Lung (tissue), 12 donors: ENCODE results near the gene NR6A1. TPM values are rescaled to one million over a fixed set of nuclear protein-coding genes. Genes with fewer than 3 reads are reported as not detected.
"Not testable (repeated sequence)": the region's sequence is repeated elsewhere in the genome, so short reads cannot be mapped to it uniquely, and the experiment has no call there.

Source experiments
- ATAC-seq: fragments of 200-7000 bp; cut with Tn5 transposase; one replicate; pipeline ENCODE4 v1.9.1; 2020; ENCODE audit warnings: moderate number of reproducible peaks; ENCODE audit not compliant: insufficient read depth, low FRiP score
- DNase-seq, 3 donors: peaks; one replicate each; pipeline ENCODE4 v3.0.0-alpha.2; 2013 to 2017
- H3K27ac ChIP-seq, 2 donors: one replicate each; pipeline ENCODE4 v1.5.1; 2013; ENCODE audit warnings: mild to moderate bottlenecking in 2 of 2, moderate library complexity in 2 of 2, control low read depth in 1 of 2, inconsistent platforms in 1 of 2, low read depth in 1 of 2, low read length in 1 of 2
- H3K27me3 ChIP-seq, 3 donors: one replicate each; pipeline ENCODE4 v1.5.1; 2013; ENCODE audit warnings: low read length in 2 of 3; ENCODE audit not compliant: control insufficient read depth in 3 of 3, insufficient read depth in 3 of 3
- H3K36me3 ChIP-seq, 4 donors: one replicate each; pipeline ENCODE4 v1.5.1; 2013; ENCODE audit warnings: low read length in 4 of 4, mild to moderate bottlenecking in 1 of 4, moderate library complexity in 1 of 4; ENCODE audit not compliant: control insufficient read depth in 4 of 4, insufficient read depth in 4 of 4
- H3K4me1 ChIP-seq, 5 donors: one replicate each; pipeline ENCODE4 v1.5.1; 2013; ENCODE audit warnings: low read length in 5 of 5, mild to moderate bottlenecking in 2 of 5, moderate library complexity in 1 of 5; ENCODE audit not compliant: control insufficient read depth in 5 of 5, insufficient read depth in 5 of 5
- H3K4me3 ChIP-seq: one replicate; pipeline ENCODE4 v1.5.1; 2013; ENCODE audit warnings: mild to moderate bottlenecking, control low read depth, moderate library complexity
- H3K9ac ChIP-seq, 2 donors: one replicate each; pipeline ENCODE4 v1.5.1; 2013; ENCODE audit warnings: low read length in 2 of 2, control low read depth in 1 of 2; ENCODE audit not compliant: insufficient read depth in 1 of 2
- H3K9me3 ChIP-seq, 4 donors: one replicate each; pipeline ENCODE4 v1.5.1; 2013; ENCODE audit warnings: low read length in 3 of 4, mild to moderate bottlenecking in 1 of 4, moderate library complexity in 1 of 4; ENCODE audit not compliant: control insufficient read depth in 4 of 4, insufficient read depth in 3 of 4
- CTCF ChIP-seq: IDR thresholded peaks from 2 replicates; pipeline ENCODE4 v1.5.1; 2012; ENCODE audit warnings: mild to moderate bottlenecking; ENCODE audit errors: control extremely low read depth, extremely low read depth
- WGBS, 2 donors: extraction: QIAGEN DNeasy Blood & Tissue Kit; methylation state at CpG; one replicate each; pipeline ENCODE4 v1.1.7; 2013; 5-methylcytosine and 5-hydroxymethylcytosine counted together
- polyA plus RNA-seq, 2 donors: library from polyadenylated mRNA; stranded (reverse); fragments of 200-250 nt; gene quantifications; one replicate each; pipeline ENCODE4 v1.2.1, GENCODE V29; 2013
- total RNA-seq, 2 donors: library from RNA; depleted of rRNA in 1 of 2; stranded (reverse); fragments of >200 nt in 1 of 2; gene quantifications; one replicate each; pipeline ENCODE4 v1.2.1, GENCODE V29; 2014 to 2021
- donor health status: control.
- donor health status: control.
- donor health status: Bipolar disorder and iron deficiency.
- donor health status: healthy.
- donor health status: DM: yes; HTN: yes; CAD: no.

The NR6A1 gene
- total and polyA plus RNA-seq, 4 donors = 0.94 to 4.0 (median 2.4) TPM

- 78 to 92% methylated on average over 2 of the region's 2 CpGs for WGBS, 2 donors
- no peak for TF ChIP-seq CTCF
These were observed 31.8 kb downstream of the NR6A1 start for GRCh38 chr9:124739360-124739759.

DNA sequence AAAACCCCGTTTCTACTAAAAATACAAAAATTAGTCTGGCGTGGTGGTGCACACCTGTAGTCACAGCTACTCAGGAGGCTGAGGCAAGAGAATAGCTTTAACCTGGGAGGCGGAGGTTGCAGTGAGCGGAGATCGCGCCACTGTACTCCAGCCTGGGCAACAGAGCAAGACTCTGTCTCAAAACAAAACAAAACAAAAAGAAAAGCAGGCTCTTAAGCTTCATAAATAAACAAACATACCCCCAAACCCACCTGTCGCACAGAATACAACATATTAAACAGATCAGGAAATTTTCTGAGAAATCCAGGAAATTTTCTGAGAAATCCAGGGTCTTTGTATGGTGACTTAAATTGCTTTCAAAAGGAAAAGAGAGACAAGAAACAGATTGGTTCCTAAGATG lies 33.0 kb downstream of the NR6A1 start:
- H3K4me3 ChIP-seq, H3K36me3 ChIP-seq, DNase-seq, H3K27me3 ChIP-seq, ATAC-seq, H3K9me3 ChIP-seq, H3K4me1 ChIP-seq, H3K9ac ChIP-seq, H3K27ac ChIP-seq: not testable (repeated sequence)
- 98 to 100% methylated on average over 7 of the region's 7 CpGs for WGBS, 2 donors

More at GRCh38 chr9:124739360-124739759, 31.8 kb downstream of the NR6A1 start:
- DNase-seq (no peak), ATAC-seq (no peak)
- Histone ChIP-seq H3K4me3 (no peak overlapping the region), H3K27me3 (no peaks in the 10 kb centered on the region), H3K4me1 (no peaks in the 10 kb centered on the region), H3K9ac (no peak overlapping the region), H3K27ac (no peak overlapping the region), H3K9me3 (no peaks in the 10 kb centered on the region), H3K36me3 (no peaks in the 10 kb centered on the region)

DNA sequence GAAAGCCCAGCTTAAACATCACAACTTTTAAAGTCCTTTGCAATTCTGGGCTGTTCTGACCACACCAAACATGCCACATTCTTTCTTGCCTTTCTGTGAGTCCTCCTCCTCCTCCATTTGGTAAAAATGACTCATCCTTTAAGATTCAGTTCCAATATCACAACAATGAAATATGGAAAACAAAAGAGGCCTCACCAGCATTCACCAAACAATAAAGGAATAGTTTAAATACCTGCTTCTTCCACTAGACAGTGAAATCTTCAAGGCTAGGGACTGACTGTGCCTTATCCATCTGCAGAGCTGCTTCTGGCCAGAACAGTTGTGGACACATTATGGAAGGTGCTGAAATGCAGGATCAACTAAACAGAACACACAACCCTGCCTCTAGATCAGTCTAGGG lies 36.0 kb downstream of the NR6A1 start:
- Histone ChIP-seq H3K9me3 (no peaks in the 10 kb centered on the region), H3K36me3 (no peaks in the 10 kb centered on the region), H3K9ac (no peak overlapping the region), H3K4me1 (no peaks in the 10 kb centered on the region), H3K27ac (no peak overlapping the region), H3K4me3 (no peak overlapping the region), H3K27me3 (no peaks in the 10 kb centered on the region)
- no peak for TF ChIP-seq CTCF
- ATAC-seq (no peak), DNase-seq (no peak)

GRCh38 chr9:124734741-124735083 lies 36.4 kb downstream of the NR6A1 start:
- not testable (repeated sequence) for H3K9me3 ChIP-seq, ATAC-seq, H3K9ac ChIP-seq, DNase-seq, H3K36me3 ChIP-seq, H3K4me1 ChIP-seq, H3K27me3 ChIP-seq, H3K27ac ChIP-seq, H3K4me3 ChIP-seq
- WGBS, 2 donors = 89 to 90% methylated on average over 7 of the region's 7 CpGs
